Erythroblast (primary cell): ENCODE measurements around the gene SLC38A7.

ENCODE experiments used
- DNase-seq, 2 experiments: peaks; one replicate each; lab custom pipeline; 2025; lab: John Stamatoyannopoulos, UW
- GATA1 ChIP-seq: IDR thresholded peaks from 2 replicates; pipeline ENCODE4 v1.6.1; 2011; ENCODE audit warnings: low read depth, mild to moderate bottlenecking, control low read depth, low read length, moderate library complexity
- POLR2A ChIP-seq: IDR thresholded peaks from 2 replicates; pipeline ENCODE4 v1.6.1; 2011; ENCODE audit warnings: mild to moderate bottlenecking, low read length

Gene SLC38A7, protein sequence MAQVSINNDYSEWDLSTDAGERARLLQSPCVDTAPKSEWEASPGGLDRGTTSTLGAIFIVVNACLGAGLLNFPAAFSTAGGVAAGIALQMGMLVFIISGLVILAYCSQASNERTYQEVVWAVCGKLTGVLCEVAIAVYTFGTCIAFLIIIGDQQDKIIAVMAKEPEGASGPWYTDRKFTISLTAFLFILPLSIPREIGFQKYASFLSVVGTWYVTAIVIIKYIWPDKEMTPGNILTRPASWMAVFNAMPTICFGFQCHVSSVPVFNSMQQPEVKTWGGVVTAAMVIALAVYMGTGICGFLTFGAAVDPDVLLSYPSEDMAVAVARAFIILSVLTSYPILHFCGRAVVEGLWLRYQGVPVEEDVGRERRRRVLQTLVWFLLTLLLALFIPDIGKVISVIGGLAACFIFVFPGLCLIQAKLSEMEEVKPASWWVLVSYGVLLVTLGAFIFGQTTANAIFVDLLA

DNA sequence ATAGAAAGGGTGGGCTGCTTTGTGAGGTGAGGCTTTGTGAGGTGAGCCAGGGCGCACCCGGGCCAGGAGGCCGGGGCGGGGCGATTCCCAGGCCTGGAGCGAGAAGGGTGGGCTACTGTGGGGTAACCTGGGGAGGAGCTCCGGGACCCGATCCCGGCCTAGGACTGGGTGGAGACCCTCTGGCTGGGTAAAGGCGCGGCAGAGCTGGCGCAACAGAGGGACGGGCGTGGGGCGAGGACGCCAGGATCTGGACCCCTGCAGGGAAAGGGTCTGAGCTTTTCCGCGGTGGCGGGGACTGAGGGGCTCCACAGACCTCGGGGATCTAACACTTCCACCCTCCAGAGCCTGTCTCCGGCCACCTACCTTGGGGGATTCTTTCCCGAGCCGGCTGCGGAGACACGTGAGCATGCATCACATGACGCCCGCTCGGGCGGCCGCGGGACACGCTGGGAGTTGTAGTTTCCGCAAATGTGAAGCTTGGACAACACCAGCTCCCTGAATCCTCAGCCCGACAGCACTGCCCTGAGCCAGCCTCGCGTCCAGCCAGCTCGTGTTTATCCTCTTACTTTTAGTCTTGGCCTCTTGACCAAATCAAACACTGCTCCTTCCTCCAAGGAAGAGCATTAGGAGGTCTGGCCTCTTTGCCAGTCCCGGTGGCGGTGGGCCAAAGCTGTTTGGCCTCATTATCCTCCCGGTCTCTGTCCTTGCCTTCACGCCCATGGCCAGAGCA lies at the start of gene SLC38A7:
Gene SLC38A7, minus strand, starts transcription at position 417 of the 730 bp plus-strand sequence. CDS start 4,644 bp downstream, outside the sequence.
- DNase-seq, result peak; percentile 81 to 85
- TF ChIP-seq POLR2A, result peak; percentile 47
- no peak for TF ChIP-seq GATA1

DNA sequence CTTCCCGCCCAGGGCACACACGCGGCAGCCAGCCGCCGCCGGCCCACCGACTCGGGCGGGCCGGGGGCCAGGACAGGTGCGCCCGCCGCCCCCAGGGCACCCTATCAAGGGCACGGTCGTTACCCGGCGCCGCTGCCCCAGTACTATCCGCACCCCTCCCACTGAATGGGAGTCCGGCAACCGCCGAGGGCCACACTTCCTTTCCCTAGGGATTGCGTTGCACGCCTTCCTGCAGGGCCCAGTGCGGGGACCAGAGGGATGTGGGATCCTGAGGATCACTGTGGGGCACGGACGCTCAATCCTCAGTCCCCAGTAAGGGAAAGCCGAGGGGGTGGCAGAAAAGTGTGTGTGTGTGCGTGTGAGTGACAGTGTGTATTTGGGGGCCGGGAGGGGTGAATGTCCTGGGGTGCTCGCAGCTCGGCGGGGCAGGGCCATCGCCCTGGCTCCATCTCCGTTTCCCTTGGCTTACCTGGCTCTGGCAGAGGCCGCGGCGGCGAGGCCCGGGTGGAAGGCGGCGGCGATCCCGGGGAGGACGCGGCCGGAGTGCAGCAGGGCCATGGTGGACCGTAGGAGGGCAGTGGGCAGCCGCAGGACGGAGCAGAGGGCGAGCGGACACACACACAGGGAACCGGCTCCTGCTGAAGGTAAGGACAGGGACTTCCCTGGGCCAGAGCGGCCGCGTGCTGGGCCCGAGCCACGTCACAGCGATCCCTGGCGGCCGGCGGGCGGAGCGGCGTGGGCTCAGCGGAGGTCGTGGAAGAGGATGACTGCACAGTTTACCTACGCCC lies 49.3 kb upstream of the SLC38A7 start, which contains the start of gene GOT2:
Gene GOT2, minus strand, starts transcription at position 646 of the 788 bp plus-strand sequence. Its CDS starts 88 bp downstream, at position 558.
- DNase-seq, result peak; percentile 94 to 96
- TF ChIP-seq GATA1 (no peak), POLR2A (peak; percentile 80)

DNA sequence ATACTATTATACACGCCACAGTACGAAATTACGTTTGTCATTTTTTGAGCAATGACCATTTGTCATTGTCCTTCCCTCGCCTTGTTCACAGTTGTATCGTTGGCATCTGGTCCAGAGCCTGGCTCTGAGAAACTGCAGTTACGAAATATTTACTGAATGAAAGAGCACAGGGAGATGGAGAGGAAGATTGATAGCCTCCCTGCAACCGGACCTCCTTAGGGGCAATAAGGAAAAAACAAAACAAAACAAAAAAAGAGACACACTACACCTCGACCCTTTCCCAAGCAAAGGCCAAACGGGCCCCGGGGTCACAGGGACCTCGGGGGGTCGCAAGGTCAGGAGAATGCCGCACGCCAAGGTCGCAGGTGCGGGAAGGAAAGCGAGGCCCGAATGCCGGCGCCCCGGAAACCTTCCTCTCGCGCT lies 48.7 kb upstream of the SLC38A7 start:
- DNase-seq, result peak; percentile 58 to 61
- TF ChIP-seq POLR2A, result no peak
- no peak for TF ChIP-seq GATA1

DNA sequence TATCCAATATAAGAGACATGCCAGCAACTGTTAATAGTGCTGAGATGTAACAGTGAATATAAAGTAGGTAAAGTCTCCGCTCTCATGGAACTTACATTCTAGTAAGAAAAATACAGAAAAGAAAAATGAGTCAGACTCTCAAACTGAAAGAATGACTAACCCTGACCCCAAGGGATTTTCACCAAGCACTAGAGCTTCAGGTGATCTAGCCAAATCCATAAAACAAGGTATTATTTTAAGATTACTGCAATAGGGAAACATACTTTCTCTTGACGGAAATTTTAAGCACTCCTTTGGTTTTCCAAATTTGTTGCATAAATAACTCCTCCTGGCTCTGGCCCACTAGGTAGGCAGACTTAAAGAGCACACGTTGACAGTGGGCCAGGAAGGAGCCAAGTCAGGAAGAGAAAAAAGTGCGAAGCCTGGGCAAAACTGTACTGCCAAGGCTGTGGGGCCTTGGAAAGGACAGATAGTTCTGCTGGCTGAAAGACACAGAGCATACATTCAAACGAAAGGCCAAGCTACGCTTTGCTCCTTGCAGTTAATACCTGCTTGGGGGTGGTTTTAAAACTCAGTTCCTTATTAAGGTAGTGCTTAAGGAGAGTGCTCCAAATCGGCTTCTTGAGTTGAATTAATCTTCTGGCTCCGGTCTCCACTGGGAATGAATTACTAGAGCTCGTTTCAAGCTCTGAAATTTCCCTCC lies 48.1 kb upstream of the SLC38A7 start:
- peak in 1 of 2 experiments; percentile 38 for DNase-seq

DNA sequence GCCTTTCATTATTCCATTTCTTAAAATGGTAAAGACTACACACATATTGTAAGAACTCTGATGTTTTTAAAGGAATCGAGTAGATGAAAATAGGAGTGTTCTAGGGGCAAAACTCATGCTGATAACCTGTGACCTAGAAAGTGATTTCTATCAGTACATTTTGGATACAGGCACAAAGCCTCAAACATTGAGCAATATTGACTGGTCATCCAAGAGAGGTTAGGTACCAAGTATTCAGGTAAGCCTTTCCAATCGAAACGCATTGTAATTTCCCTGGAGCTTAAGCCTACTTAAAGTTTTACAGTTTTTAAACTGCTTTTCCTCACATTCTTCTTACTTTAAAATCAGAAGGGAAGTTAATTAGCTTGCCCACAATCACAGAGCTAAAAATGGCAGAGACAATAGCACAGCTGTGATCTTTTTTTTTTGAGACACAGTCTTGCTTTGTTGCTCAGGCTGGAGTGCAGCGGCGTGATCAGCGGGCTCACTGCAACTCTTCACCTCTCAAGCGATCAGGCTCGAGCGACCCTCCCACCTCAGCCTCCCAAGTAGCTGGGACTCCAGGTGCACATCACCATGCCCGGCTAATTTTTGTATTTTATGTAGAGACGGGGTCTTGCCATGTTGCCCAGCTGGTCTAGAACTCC lies 46.3 kb upstream of the SLC38A7 start:
- no peak for DNase-seq
- TF ChIP-seq POLR2A, result no peak
- no peak for TF ChIP-seq GATA1

More for the DNA sequence above, 48.1 kb upstream of the SLC38A7 start:
- TF ChIP-seq POLR2A, result no peak
- TF ChIP-seq GATA1, result no peak

DNA sequence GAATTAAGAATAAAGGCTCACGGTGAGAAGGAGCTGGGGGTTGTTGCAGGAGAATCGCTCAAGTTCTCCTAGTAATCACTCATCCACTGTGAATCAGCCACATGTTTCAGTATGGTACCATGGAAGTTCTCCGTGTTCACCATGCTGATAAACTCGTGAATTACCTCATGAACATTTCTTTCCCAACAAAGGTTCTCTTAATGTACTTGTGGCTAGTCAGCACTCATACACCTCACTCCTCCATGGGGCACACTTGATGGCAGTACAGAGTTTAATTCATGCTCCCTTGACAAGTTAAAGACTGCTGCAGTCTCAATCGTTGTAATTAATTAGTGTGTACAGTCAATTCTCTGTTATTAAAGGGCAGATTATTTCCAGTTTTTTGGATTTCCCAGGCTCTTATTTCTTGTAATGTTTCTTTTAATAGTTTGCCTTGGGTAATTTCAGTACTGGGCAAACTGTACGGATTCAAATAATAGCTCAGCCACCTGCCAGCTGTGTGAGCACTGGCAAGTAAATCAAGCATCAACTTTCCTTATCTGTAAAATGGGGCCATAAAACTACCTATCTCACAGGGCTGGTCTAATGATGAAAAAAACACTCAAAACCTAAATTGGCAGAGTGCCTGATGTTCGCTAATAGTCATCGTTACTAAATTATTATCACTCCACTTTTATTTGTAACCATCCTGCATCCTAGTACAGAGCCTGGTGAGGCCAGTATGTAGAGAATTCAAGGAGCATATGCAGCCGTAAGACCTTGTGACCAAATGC lies 43.4 kb upstream of the SLC38A7 start:
- no peak for TF ChIP-seq POLR2A
- no peak for TF ChIP-seq GATA1
- DNase-seq, result peak in 1 of 2 experiments; percentile 7

DNA sequence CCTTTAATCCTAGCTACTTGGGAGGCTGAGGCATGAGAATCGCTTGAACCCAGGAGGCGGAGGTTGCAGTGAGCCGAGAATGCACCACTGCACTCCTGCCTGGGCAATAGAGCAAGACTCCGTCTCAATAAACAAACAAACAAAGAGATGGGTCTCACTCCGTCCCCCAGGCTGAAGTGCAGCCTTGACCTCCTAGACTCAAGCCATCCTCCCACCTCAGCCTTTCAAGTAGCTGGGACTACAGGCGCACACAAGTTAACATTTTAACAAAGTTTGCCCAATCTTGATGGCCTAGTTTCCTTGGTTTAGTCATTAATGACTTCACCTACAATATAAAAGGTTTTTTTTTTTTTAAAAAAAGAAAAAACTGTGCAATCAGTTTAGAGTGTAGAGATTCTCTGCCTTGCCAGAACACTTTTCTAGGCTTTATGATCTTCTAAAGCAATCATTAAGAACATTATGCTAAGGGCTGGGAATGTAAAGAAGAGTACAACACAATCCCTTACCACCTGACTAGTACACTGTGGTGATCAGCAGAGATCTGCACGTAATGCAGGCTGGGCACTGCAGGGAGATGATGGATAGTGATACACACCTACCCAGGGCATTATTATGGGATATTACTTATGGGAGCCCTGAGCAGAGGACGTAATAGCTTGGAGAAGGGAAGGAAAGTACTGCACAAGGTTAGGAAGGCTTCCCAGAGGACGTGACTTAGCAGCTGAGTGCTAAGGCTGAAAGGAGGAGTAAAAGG lies 42.6 kb upstream of the SLC38A7 start:
- no peak for DNase-seq
- TF ChIP-seq POLR2A (no peak), GATA1 (no peak)

DNA sequence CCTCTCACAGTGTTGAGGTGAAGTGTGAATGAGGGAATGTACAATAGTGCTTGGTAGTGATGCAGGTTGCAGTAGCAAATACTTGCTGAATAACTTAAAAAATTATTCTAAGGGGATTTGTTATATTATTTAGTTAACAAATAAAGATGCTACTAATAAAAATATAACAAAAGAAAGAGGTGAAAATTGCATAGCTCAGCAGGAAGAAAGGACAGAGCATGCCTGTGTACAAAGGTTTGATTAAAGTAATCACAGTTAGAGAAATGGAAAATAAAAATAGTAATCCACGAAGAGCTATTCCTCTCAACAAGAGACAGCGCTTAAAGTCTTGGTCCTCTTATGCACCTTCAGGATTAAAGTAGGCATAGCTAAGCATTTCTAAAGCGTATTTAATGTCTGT lies 38.5 kb upstream of the SLC38A7 start:
- TF ChIP-seq POLR2A (no peak), GATA1 (no peak)
- DNase-seq, result no peak

DNA sequence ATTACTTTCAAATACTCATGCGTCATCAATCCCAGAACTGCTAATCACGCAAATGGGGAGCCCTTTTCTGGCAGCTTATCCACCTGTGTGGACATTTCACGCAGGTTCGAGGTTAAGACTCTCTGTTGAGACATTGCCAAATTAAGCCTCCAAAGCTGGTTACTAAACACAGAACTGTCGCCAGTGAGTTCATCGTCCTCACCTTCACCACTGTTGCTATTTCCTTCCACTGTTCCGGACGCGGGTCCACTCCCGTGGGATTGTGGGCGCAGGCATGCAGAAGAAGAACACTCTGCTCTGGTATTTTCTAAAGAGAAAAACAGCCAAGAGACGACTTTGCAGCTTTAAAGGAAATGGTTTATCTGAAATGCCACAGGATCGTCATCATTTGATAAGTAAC lies 33.4 kb upstream of the SLC38A7 start:
- no peak for DNase-seq
- TF ChIP-seq POLR2A (no peak), GATA1 (no peak)

DNA sequence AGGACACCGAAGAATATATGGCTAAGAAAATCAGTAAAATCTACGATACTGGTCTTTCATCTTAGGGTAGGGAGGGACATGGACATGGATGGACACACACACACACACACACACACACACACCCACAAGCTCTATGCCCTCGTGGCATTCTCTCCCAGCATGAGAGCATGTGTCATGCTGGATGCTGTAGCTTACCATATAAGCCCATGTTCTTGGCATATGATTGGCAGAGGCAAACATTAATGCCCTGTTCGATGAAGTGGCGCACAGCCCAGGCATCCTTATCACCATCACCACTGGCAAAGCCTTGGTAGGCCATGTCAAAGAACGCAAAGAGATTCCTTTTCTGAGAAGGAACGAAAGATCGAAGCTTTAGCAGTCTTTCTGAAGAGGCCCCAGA lies 31.9 kb upstream of the SLC38A7 start:
- no peak for TF ChIP-seq GATA1
- TF ChIP-seq POLR2A, result no peak
- no peak for DNase-seq

DNA sequence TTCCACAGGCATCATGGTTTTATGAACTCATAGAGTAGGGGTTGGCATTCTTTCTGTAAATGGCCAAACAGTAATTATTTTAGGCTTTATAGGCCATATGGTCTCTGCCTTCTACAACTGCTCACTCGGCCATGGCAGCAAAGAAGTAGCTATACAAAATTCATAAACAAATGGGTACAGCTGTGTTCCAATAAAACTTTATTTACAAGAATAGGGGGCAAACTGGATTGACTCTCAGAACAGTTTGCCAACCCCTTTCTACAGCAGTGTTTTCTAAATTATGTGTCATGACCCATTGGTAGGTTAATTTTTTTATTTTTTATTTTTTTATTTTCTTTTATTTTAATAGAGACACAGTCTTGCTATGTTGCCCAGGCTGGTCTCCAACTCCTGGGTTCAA lies 29.2 kb upstream of the SLC38A7 start:
- DNase-seq, result no peak
- TF ChIP-seq GATA1, result no peak

DNA sequence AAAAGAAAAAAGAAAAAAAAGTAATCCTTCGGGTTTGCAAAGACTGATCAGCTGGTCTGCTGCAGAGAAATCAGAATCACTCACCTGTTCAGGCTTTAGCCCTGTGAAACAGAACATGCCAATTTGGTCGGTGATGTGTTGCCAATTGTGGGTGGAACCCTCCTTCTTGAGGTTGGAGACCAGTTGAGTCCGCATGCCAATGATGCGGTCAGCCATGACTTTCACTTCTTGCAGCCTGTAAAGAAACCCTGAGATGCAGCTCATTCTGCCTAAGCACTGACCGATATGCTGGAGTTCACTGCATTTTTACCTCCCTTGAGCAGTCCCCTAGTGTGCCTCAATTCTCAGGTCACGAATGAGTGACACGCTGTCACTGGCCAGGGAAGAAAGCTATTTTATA lies 24.8 kb upstream of the SLC38A7 start:
- DNase-seq, result no peak
- TF ChIP-seq POLR2A (no peak), GATA1 (no peak)
